Measurements from ENCODE around the gene PACRG. TPM values are rescaled to one million over a fixed set of nuclear protein-coding genes. Genes with fewer than 3 reads are reported as not detected.

The PACRG gene
- total RNA-seq, 1 experiment from 2014 or later = 0.44 TPM

- no peak for TF ChIP-seq PRDM15 (CRISPR knock-in tag; IDR thresholded peaks at IDR 0.05)
Measured at GRCh38 chr6:163166507-163166906, 438.7 kb downstream of the PACRG start (continued).

- Mint-ChIP-seq H3K27me3 (ENCODE audit: low read depth) (no peaks in the 10 kb centered on the region), H3K9me3 (peaks cover 16% of the 10 kb centered on the region), H3K4me3 (no peak overlapping the region), H3K4me1 (no peaks in the 10 kb centered on the region), H3K27ac (no peak overlapping the region), H3K36me3 (peaks cover 4% of the 10 kb centered on the region)
- ChIA-PET POLR2A (no interaction called here), CTCF (interaction anchor here (0.6 to 1.6 kb wide), 8 partner anchors 9 to 262 kb away, joined by 3 to 7 read pairs (median 3); no protein-coding TSS in a partner anchor)
- ATAC-seq (no peak), DNase-seq (ENCODE audit: low spot score) (no peak)
- TF ChIP-seq ZBTB21 (CRISPR knock-in tag; IDR thresholded peaks at IDR 0.05; ENCODE audit: borderline replicate concordance) (no peak), OVOL2 (CRISPR knock-in tag; IDR thresholded peaks at IDR 0.05; ENCODE audit: borderline replicate concordance) (no peak), HMGXB4 (CRISPR knock-in tag; IDR thresholded peaks at IDR 0.05) (no peak), NR1H2 (CRISPR knock-in tag; IDR thresholded peaks at IDR 0.05) (no peak), EMX1 (CRISPR knock-in tag; IDR thresholded peaks at IDR 0.05) (no peak), AFF4 (CRISPR knock-in tag; IDR thresholded peaks at IDR 0.05; ENCODE audit: borderline replicate concordance) (no peak), MLX (CRISPR knock-in tag; IDR thresholded peaks at IDR 0.05) (no peak), SOX15 (CRISPR knock-in tag; IDR thresholded peaks at IDR 0.05) (no peak), JUN (CRISPR knock-in tag; IDR thresholded peaks at IDR 0.05) (no peak), USF2 (CRISPR knock-in tag; IDR thresholded peaks at IDR 0.05) (no peak), SMAD4 (CRISPR knock-in tag; IDR thresholded peaks at IDR 0.05) (no peak), FOXK1 (CRISPR knock-in tag; IDR thresholded peaks at IDR 0.05) (no peak), FOXJ3 (CRISPR knock-in tag; IDR thresholded peaks at IDR 0.05; ENCODE audit: borderline replicate concordance) (no peak), ETV6 (CRISPR knock-in tag; IDR thresholded peaks at IDR 0.05) (no peak), TP53 (CRISPR knock-in tag; IDR thresholded peaks at IDR 0.05) (no peak), ELF4 (CRISPR knock-in tag; IDR thresholded peaks at IDR 0.05; ENCODE audit: low read depth) (no peak), PREB (CRISPR knock-in tag; IDR thresholded peaks at IDR 0.05; ENCODE audit: borderline replicate concordance) (no peak), NR3C1 (CRISPR knock-in tag; conservative IDR thresholded peaks at IDR 0.05; ENCODE audit: low read depth) (no peak)
Measured at GRCh38 chr6:163169521-163169920, 441.7 kb downstream of the PACRG start.
